Stimulated activated CD4-positive, alpha-beta T cell treated with anti-CD3 and anti-CD28 coated beads, Interleukin-1b, Interleukin-23, amount 100 ng/mL, for 48 hours (primary cell): ENCODE data around the gene AKR1E2.
"Not testable (repeated sequence)": the region's sequence is repeated elsewhere in the genome, so short reads cannot be mapped to it uniquely, and the experiment has no call there.

Source experiments
- DNase-seq: peaks from one replicate; pipeline ENCODE4 v3.0.0-alpha.2; 2020

The AKR1E2 gene

DNA sequence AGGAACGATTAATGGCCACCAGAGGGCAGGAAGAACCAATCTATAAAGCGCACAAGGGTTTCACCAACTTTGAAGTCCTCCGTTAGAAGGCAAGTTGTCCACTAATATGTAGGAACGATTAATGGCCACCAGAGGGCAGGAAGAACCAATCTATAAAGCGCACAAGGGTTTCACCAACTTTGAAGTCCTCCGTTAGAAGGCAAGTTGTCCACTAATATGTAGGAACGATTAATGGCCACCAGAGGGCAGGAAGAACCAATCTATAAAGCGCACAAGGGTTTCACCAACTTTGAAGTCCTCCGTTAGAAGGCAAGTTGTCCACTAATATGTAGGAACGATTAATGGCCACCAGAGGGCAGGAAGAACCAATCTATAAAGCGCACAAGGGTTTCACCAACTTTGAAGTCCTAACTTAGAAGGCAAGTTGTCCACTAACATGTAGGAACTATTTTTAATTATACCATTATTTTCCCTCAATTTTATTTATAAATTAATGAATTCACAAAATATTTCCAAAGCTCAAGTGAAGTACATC, 10.3 kb upstream of the AKR1E2 start:
- DNase-seq, result not testable (repeated sequence)

GRCh38 chr10:4816966-4817365, 9.0 kb upstream of the AKR1E2 start:
- no peak for DNase-seq

- no peak for DNase-seq
Observed at GRCh38 chr10:4819067-4819466, 6.9 kb upstream of the AKR1E2 start.

DNA sequence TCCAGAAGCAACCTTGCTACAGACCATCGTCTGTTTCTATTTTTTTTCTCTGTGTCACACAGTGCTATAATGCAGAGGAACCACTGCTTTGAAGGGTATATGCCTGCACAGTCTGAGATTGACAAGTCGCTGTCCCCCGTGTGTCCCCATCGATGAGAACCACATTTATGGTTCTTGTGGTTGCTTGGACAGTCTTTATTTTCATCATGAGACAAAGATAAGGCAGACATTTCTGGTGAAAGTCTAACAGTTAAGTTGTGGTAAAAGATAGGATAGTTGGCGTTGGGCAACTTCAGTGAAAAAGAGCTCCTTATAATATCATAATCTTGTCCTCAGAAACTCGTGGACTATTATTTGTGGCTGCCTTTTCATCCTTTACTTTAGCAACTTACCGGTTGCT, 6.3 kb upstream of the AKR1E2 start:
- DNase-seq, result no peak

DNA sequence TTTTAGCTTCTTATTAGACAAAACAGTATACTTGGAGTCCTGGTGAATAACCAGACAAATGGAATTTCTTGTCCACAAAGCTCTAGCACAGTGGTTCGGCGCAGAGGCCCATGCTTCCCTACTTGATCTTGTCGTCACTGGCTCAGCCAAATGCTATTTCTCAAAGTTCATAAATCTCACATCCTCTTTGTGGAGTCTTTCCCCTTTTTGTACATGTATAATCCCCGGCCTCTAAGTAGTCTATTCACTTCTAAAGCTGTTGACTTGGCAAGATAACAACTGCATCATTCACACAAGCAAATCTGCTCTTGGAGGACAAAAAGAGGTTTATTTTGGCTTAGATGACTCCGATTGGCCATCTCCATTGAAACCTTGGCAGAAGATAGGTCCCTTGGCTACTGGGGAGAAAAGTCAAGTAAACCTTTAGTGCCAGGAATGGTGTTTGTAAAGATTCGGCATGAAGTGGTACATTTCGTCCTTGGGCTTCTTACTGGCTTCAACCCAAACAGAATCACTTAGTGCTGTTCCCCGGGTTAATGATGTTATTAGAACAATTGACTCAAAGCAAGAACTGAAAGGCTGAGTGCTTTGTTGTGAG, 5.1 kb upstream of the AKR1E2 start:
- no peak for DNase-seq

GRCh38 chr10:4822208-4822607, 3.8 kb upstream of the AKR1E2 start:
- no peak for DNase-seq

DNA sequence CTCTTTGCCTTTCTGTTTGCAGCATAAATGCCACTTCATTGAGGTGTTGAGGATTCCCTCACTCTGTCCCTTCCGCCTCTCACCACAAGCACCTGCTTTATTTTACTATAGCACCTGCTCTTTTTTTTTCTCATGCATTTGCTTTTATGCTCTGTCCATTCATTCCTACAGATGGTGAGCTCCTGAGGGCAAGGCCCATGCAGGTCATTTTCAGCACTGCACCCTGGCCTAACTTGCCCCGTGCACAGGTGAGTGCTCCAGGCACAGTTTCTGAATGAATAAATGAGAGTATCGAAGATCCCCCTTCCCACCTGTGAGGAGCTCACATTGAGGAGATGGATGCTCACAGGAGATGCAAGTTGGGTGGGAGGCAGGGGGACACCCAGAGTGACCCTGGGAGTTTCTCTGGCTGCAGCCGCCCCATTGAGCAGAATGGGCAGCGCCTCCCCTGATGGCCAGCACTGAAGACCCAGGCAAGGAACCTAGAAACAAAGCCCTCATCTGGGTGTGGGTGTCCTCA, 1.2 kb upstream of the AKR1E2 start:
- no peak for DNase-seq

DNA sequence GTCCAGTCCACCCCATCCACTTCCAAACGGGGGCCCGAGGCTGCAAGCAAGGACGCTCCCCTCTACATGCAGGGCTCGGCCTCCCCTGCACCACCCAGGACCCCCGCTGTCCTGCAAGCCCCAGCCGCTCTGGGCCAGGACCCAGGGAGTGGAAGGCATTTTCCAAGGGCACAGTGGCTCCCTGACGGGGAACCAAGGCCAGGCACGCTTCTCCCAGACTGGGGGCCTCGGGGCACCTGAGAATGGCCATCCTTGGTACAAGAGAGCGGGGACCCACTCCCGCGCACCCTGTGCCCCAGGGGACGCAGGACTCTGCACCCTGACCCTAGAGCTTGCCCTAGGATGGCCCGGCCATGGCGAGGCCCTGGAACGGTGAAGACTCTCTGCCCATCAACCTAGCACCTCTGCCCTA, 545 bp upstream of the AKR1E2 start:
- no peak for DNase-seq

DNA sequence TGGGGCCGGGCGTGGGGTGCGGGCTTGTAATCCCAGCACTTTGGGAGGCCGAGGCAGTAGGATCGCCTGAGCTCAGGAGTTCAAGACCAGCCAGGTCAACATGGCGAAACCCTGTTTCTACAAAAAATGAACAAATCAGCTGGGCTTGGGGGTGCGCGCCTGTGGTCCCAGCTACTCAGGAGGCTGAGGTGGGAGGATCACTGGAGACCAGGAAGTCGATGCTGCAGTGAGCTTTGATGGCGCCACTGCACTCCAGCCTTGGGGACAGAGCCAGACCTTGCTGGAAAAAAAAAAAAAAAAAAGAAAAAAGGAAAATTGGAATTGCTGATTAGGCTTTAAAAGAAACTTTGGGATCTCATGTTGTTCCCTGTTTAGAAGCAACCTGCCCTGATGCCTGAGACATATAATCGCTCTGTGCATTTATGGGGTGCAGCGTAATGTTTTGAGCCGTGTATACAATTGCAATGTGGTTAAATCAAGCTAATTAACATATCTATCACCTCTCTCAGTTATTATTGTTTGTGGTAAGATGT, 851 bp downstream of the AKR1E2 start:
- no peak for DNase-seq

DNA sequence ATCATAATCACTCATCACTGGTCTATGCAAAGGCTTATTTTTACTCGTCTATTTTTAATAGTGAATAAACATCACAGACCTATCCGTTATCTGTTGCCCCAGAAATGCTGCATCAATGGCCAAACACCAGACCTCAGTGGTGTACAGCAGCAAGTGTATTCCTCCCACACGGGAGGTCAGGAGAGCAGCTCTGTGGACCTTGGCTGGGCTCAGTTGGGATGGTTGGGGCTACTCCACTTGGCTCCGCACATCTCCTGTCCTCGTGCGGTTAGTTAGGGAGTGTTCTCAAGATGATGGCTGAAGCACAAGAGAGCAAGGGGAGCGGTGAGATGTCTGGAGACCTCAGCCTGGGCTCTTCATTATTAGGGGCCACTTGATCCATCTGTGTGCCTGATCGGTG, 2.0 kb downstream of the AKR1E2 start:
- DNase-seq, result no peak

- DNase-seq, result no peak
Observed at GRCh38 chr10:4830551-4830950, 4.5 kb downstream of the AKR1E2 start.

DNA sequence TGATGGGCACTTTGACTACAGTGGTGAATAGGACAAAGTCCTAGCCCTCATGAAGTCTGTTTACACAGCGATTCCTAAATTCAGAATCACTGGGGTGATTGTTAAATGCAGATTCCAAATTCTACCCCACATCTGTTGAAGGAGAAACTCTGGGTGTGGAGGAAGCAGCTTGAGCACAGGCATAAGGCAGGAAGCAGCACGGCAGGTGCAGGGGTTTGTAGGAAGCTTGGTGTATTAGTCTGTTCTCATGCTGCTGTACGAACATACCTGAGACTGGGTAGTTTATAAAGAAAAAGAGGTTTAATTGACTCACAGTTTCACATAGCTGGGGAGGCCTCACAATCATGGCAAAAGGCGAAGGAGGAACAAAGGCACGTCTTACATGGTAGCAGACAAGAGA, 5.1 kb downstream of the AKR1E2 start:
- DNase-seq, result no peak

GRCh38 chr10:4833286-4833685, 7.3 kb downstream of the AKR1E2 start:
- DNase-seq, result no peak

GRCh38 chr10:4834898-4835405, 8.9 kb downstream of the AKR1E2 start:
- DNase-seq, result no peak

DNA sequence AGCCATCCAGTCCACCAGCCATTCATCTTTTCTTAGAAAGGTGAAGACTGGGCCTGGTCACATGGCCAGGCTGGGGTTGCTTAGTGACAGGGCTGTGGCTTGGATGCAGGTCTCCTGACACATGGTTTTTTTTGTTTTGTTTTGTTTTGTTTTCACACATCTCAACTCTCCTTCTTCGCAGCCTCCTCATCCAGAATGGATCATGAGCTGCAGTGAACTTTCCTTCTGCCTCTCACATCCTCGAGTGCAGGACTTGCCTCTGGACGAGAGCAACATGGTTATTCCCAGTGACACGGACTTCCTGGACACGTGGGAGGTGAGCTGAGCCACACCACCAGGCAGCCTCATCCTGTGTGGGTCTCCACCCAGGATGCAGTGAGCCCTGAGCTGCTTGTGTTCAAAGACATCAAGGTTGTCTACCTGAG, 9.5 kb downstream of the AKR1E2 start:
- DNase-seq, result no peak

- DNase-seq, result no peak
Observed at GRCh38 chr10:4836416-4836969, 10.5 kb downstream of the AKR1E2 start.

GRCh38 chr10:4837551-4837950, 11.5 kb downstream of the AKR1E2 start:
- DNase-seq, result no peak

DNA sequence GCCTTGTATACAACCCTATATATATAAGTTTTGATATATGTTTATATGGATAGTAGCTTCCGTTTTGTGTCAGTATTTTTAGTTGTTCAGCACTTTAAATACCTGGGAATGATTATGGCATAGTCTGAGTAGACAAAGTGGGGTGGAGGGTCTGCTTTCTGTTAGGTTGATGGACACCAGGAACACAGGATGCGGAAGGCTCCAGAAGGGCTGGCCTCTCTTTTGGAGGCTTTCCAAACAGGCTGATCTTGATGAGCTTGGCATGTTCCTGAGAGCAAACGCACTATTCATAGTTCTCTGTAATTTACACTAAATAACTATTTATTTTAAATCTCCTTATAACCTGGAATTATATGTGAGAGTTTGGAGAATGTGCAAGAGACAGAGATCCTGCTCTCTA, 12.7 kb downstream of the AKR1E2 start:
- no peak for DNase-seq

DNA sequence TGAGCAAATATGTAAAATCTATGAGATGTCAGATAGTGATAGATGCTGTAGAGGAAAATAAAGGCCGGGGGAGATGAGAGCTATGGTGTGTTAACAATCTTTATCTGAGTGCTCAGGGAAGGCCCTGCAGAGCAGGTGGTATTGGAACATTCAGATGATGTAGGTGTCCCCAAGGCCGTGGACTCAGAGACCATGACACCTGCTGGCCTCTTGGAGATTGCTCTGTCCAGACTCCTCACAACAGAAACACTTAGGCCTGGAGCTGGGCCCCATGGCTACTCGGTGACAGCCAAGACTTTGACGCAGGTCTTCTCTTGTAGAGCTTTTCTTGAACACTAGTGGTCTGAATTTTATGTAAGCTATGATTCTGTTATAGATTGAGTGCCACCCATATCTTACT, 13.3 kb downstream of the AKR1E2 start:
- DNase-seq, result no peak

GRCh38 chr10:4840151-4840550, 14.1 kb downstream of the AKR1E2 start:
- no peak for DNase-seq

DNA sequence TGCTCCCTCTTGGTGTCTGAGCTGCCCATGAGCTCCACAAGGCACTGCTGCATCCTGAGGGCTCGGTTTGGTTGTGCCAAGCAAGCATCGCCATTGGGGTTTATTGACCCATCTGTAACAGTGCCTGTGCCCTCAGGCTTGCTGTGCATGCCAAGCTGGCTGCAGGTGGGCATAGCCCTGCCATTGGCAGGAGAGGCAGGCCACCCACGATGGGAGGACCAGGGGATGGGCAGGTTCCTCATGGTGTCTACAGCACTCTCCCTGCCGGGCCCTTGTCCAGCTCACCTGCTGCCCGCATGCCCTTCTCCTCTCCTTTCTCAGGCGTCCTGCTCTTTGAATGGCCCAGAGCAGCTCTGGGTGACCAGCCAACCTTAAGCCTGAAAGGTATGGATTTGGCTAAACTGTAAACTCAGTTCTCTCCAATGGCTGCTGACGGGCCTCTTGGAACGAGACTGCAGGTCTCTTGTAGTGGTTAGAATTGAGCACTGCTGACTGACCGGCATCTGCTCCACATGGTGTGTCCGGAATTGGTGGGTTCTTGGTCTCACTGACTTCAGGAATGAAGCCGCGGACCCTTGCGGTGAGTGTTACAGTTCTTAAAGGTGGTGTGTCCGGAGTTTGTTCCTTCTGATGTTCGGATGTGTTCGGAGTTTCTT, 17.6 kb downstream of the AKR1E2 start:
- no peak for DNase-seq

DNA sequence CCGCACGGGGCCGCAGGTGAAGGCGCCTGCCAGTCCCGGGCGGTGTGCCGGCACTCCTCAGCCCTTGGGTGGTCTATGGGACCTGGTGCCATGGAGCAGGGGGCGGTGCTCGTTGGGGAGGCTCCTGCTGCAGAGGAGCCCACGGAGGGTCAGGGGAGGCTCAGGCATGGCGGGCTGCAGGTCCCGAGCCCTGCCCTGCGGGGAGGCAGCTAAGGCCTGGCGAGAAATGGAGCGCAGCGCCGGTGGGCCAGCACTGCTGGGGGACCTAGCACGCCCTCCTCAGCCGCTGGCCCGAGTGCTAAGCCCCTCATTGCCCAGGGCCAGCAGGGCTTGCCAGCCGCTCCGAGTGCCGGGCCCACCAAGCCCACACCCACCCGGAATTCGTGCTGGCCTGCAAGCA, 18.9 kb downstream of the AKR1E2 start:
- no peak for DNase-seq

DNA sequence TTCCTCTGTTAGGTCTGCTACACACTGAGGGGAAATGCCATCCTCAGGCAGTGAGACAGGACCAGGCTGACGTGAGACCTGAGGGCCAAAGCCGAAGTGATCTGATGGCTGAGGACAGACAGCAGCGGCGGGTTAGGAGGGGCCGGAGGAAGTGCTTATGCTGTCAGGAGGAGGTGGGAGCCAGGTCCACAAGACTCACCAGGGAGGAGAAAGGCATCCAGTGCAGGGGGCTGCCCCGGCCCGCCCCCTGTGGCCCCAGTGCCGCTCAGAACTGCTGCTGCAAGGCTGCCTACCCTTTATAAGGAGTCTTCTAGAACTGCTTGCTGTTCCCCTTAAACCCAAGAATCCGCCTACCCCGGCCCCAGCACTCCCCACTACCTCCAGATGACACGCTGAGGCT, 19.8 kb downstream of the AKR1E2 start:
- no peak for DNase-seq

- DNase-seq, result no peak
Observed at GRCh38 chr10:4846775-4847174, 20.8 kb downstream of the AKR1E2 start.
